ENCODE results near the gene ZNF236.

ZNF236 gene

DNA sequence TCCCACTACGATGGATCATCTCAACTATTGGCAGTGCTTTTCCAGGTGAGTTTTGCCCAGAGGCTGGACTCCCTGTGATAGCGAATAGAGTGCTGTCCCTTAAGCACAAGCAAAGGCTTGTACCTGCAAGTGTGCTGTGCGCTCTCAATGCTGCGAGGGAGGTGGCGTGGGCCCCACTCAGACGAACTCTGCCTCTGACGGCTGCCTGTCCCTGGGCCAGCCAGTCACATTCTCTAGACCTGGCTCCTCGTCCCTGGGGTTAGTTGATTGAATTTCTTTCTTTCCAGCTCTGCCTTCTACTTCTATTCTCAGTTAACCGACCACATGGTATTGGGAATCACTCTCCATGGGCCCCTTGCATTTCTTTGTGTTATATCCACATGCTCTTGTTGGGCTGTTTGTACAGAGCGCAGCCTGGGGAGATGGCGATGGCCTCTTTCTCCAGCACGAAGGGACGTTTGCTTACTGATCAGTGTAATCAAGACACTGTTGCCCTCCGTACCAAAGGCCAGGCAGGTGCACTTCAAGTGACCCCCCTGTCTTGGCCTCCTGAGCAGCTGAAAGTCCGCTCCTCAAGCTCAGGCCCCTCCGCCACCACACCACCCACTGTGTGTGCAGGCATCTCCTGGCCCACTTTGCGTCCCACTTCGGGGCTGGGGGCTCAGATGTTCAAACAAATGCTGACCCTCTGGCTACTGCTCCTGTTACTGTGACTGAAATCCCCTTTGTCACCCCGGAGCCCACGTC lies 151.3 kb downstream of the ZNF236 start:
- DNase-seq (ENCODE audit: low read depth), result no peak

DNA sequence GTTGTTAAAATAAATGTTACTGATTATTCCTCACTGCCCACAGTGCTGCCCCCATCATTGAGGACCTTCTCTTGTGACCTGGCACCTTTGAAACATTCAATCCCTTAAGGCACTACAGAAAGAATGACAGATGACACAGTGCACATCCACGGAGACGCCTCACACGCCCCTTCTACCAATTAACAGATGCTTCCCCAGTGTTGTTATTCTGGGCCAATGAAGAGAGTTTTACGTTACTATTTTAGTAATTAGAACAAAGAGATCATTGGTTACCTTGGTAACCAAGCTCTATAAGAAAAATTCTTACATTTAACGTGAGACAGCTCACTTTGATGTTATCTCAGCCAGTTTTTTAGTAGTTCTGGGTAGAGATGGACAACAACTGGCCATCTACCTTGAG lies 152.0 kb downstream of the ZNF236 start:
- no peak for DNase-seq (ENCODE audit: low read depth)

DNA sequence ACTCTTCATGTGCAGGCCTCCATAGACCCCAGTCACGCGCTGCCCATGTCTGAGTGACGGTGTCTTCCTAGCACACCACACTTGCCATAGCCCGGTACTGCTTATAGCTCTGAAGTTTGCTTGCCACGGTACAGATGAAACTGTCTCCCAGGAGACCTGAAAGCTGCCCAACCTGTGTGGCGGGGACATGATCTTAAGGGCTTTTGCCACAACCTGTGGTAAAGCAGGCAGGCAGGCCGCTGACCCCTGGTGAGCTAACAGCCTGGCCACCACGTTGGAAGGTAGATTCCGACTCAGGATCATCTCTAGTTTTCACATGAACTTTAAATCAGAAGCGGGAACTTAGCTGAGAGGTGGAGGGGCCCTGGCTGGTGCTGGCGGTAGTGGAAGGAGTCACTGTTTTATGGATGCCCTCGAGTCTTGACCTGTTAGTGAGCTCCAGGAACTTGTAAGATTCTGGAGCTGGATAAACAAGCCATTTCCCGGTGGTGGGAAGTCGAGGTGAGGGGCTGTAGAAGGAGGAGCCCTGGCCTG lies 153.3 kb downstream of the ZNF236 start:
- DNase-seq (ENCODE audit: low read depth), result no peak

DNA sequence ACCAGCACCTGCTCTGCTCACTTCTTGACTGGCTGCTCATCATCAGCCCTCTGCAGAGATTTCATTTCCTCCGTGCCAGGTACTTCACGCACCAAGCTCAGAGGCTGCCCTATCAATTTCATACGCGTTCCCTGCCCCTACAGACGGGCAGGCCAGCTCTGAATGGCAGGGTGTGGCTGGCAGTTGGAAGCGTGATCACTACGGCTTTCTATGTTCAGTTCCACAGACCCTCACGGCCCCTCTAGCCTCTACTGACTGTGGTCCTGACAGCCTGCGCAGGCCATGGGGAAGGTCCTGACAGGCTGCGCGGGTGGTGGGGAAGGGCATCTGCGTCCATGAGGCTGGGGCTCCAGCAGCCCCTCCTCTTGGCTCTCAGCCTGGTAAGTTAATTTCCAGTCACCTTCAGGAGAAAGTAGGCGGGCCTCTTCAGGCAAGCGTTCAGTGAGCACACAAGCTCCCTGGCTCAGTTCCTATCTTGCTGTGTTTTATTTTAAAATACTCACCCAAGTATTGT lies 154.8 kb downstream of the ZNF236 start:
- no peak for DNase-seq (ENCODE audit: low read depth)

DNA sequence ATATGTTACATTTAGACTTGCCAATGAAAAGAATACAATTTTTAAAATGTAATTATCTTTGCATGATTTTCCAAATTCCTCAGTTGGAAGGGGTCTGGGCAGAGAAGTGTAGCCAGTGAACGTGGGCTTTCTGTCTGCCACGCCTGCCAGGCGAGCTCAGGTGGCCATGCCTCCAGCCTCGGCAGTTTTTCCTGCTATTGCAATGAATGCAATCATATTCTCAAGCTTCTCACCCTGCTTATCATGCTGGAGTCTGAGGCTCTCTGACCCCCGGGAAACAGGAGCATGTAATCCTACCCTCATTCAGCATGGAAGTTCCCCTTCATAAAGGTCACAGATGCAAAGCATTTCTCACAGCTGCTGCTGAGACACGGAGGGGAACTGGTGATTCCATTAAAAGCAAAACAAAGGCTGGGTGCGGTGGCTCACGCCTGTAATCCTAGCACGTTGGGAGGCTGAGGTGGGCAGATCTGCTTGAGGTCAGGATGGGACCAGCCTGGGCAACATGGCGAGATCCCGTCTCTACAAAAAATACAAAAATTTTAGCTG lies 155.4 kb downstream of the ZNF236 start:
- no peak for DNase-seq (ENCODE audit: low read depth)

DNA sequence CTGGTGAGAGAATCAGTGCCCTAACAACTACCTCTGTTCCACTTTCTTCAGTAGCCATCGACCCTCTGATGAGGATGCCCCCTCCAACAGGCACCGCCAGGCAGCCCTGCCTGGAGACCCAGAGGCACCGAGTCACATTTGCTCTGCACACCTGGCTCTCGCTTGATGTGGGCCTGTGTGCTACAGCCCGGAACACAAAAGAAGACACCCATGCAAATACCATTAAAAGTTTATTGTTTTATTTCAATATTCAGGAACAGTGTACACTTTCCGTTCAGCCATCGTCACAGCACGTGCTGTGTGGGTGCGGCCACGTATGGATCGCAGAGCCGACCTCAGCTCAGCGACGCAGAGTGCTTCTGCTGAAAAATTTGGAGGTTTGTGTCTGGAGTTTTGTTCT lies 156.3 kb downstream of the ZNF236 start:
- DNase-seq (ENCODE audit: low read depth), result no peak

DNA sequence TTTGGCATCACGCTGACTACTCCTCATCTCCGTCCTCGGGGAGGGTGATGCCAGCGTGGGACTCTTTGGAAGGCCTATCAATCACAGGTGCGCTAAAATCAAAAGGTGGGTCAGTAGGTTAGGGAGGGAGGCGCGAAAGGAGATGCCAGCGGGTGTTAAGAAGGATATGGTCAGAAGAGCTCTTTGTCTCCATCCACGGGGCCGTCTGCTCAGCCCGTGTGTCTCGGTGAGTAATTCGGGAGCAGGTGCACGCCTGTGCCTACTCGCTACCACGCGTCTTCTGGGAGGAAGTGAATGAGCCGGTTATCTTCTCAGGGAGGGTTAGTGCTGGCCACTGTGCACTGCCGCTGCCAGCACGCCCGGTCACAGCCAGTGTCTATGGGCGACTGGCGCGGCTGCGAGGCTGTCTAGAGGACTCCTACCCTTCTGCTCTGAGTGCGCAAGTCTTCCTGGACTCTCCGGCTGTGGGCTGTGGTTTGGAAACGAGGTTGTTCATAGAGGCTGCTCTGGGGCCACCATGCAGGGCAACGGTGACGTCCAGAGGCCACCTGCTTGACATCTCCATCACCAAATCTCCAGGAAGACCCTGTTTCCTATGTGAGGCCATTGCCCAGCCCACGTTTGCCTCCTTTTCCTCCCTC lies 156.9 kb downstream of the ZNF236 start:
- DNase-seq (ENCODE audit: low read depth), result no peak

DNA sequence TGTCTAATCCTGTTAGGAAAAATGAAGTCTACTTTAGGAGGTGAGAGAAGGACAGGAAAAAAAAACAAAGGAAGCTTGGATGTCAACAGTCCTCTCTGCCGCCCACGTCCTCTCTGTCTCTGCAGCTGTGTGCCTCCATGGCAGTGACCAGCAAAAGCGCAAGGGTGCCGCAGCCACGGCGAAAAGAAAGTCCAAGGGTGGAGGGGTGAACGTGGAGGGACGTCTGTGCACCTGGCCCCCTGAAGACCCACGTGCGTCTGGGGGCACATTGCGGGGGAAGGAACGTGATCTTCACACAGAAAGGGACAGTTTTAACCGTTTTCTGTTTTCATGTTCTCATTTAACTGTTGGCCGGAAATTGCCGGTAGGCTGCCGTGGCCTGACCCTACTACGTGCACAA lies 157.5 kb downstream of the ZNF236 start:
- no peak for DNase-seq (ENCODE audit: low read depth)

DNA sequence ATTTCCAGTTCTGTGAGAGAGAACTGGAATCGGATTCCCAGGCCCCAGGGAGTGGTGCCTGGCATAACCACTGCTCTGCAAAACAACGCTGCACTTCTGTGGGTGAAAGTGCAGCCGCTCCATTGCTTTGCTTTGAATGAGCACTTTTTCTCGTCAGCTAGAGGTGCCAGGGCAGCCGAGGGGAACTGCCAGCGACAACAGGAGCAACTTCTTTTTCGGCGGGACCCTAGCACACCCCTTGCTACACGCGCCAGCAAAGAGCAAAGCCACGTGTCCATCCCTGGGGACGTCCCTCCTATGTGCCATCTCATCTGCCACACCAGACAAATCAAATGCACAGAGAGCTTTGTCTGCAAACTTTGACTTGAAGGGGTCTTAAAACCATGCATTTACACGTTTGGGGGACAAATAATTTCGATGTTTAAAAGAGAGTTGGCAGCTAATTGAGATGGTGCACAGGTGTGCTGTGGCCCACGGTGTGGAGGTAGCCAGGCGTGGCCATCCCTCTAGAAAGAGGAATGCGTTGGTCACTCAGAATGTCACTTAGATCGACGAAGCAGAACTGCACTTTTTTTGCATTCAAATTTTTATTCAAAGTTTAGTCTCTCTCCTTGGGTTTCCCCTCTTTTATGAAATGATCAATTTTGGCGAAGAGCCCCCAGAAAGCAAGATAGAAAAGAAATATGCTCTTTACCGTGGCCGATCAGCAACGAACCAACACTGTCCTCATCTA lies 158.5 kb downstream of the ZNF236 start:
- DNase-seq (ENCODE audit: low read depth), result no peak

DNA sequence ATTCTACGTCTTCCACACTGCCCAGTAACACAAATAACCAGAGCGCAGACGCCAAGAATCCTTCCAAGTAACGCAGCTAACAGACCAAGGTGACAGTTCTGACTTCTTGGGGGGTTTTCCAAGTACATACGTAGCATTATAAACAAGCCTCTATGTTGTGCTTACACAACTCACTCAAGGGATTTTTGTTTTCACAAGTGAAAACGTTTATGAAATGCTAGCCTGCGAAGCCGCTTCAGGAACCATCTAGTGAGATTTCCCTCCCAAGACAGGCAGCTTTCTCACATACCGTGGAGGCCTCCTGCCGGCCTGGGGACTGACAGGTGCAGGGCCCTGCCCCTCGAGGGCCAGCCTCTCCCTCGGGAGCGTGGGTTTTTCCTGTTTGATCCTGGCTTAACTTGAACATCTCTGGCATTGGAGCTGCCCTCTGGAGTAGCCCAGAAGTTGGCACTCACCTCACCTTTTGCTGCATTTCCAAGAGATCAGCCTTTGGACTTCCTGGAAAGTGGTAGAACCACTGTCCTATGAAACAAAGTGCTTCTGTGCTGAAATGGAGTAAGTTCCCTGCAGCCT lies 159.1 kb downstream of the ZNF236 start:
- DNase-seq (ENCODE audit: low read depth), result no peak

DNA sequence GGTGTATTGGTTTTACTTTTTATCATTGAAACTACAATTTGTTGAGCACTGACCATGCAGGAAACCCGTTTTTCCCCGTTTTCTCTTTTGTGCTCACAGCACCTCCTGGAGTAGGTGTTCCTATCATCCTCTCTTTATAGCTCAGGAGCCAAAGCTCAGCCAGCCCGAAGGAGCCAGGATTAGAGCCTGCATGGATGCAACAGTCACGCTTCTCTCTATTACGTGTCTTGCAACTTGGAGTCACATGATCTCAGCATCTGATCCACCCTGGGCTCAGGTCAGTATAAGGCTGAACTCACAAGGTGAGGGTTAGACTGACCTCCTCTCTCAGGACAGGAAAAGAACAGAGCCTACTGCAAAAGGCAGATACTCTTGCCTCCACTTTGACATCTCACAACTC lies 159.7 kb downstream of the ZNF236 start:
- DNase-seq (ENCODE audit: low read depth), result no peak

DNA sequence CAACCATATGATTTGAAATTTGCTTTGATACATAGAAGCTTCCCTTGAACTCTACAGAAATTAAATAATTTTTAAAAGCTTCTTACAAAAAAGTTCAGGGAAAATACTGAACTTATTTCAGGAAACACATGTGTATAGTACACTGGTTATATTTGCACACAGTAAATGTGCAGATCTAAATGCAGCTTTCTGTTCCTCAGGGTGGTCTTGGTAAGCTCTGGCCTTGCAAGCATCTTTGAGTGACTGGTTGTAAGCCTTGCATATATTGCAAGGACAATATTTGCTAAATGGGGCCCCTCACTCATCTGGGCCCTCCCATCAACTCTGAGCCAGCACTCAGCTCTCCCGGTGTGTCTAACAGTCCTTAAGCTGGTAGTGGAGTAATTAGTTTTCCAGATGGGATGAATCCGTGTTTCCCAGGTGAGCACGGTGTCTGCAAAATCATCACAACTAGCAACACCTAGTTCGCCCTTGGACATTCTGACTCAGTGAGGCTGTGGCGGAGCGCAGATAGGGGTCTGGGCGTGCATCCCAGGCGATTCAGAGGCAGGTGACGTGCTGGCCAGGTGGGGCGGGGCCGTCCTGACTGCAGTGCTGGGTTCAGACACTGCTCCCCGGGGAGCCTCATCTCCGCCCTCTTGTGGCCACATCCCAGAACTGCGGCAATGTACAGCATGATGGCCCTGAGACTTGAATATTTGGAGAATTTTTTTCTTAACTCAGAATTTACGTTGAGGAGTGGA lies 160.7 kb downstream of the ZNF236 start:
- peak; percentile 71 for DNase-seq (ENCODE audit: low read depth)

DNA sequence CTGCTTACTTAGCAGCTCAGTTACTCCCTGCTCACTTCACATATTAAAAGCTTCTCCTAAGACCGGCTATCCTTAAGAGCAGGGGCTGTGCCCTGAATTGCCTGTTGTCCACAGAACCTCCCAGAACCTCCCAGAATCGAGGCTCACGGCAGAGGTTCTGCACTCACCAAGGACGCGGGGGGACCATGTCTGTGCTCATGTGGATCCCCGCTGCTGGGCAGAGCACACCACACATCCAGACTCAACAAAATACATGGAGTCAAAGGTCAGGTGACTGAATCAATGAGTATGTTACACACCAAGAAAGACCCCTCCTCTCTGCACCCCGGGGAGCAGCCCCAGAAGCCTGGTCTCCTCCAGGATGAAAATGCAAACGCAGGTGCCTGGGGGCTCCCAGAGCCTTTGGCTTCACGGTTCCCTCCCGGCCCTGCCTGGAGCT lies 161.3 kb downstream of the ZNF236 start:
- no peak for DNase-seq (ENCODE audit: low read depth)

DNA sequence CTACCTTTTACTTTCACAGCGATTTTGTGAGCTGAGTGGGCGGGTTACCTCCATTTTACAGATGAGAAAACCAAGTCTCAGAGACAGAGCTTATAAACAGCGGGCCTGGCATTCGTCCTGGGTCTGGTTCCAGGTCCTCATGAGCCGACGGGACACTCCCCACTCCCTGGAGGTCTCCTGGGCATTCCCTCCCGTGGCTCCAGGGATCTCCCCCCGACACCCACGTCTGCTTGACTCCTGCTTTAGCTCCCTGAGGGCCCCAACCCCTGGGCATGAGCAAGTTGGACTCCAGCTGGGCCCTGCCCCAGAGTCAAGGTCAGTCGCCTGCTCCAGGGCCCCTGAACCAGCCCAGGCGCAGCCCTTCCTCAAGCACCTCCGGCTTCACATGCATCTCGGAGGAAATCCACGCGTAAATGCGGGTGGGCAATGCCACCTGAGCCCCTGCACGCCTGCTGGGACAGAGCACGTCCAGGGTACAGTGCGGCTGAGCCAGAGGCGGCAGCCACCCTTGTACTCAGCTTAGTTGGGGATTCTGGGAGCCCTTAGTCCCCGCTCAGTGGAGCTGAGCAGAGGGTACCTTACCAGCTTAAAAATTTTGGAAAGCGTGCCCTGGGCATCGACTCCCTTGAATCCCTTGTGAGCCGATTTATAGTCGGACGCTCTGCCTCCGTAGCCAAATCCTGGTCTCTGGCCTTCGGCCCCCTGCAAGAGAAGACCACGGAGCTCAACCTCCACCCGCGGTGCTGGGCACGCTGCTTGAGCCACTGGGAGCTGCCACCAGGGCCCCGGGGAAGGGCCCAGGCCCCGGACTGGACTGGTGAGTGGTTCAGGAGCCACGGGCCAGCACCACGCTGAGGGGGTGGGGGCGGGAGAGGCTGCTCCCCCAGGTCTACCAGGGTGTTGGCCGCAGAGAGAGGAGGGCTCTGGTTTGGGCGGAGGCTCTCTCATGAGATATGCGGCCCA lies 162.1 kb downstream of the ZNF236 start:
- no peak for DNase-seq (ENCODE audit: low read depth)

DNA sequence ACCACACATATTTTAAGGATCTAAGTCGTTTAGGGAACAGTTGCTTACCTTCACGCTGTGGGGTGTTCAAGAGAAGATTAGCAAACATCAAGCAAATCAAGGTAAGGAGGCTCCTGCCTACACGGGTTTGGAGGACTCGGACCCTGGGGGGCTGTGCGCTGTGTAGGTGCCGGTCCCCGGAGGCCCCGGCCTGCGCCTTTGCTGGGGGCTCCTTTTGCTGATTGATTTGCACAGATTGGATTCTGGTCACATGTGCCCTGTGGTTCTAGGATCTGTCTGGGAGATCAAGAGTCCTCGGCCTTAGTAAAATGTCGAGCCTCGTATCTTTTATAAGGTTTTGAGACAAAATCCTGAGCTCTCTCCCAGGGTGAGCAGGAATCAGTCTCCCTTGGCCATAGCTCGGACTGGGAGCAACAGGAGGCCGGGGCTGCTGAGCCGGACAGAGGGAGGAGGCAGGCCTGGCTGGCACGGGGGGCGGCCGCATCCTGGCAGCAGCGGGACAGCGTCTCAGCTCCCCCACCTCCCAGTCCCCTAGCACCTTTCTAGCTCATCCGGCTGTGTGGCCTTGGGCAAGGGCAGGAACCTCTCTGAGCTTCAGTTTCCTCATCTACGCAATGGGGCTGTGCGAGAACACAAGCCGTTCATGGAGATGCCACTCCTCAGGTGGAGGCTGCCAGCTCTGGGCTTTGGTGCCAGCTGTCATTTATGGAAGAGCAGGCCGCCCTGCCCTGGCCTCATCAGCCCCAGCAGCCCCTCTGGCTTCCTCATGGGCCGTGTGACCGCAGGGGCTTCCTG lies 163.0 kb downstream of the ZNF236 start:
- DNase-seq (ENCODE audit: low read depth), result no peak

DNA sequence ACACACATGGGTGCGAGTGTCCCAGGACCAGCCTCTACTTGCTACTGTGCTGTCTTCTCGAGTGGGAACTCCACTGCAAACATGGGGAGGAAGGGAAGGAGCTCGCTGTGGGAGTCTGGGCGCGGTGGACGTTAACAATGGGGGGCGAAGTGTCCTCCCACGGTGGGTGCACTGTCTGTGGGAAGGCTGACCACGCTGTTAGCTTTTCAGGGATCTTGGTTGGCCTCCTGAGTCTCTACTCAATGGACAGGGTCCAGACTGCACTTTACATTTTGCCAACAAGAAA lies 163.5 kb downstream of the ZNF236 start:
- DNase-seq (ENCODE audit: low read depth), result no peak

DNA sequence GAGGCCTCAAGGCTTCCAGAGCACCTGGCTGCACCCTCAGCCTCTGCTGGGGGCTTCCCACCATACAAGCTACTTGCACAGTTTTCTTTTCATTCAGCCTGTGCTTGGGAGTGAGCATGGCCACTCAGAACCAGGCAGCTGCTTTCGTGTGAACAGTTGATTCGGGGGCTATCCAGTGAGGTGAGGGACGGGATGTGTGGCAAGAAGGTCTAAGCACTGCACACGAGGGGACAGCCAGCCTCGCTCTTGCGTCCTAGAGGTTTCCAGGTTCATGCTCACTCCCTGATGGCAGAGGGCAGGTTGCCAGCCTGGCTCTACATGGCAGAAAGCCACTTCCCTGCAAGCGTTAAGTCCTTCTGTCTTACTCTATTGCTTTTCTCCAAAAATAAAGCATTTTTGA lies 164.0 kb downstream of the ZNF236 start:
- DNase-seq (ENCODE audit: low read depth), result no peak

DNA sequence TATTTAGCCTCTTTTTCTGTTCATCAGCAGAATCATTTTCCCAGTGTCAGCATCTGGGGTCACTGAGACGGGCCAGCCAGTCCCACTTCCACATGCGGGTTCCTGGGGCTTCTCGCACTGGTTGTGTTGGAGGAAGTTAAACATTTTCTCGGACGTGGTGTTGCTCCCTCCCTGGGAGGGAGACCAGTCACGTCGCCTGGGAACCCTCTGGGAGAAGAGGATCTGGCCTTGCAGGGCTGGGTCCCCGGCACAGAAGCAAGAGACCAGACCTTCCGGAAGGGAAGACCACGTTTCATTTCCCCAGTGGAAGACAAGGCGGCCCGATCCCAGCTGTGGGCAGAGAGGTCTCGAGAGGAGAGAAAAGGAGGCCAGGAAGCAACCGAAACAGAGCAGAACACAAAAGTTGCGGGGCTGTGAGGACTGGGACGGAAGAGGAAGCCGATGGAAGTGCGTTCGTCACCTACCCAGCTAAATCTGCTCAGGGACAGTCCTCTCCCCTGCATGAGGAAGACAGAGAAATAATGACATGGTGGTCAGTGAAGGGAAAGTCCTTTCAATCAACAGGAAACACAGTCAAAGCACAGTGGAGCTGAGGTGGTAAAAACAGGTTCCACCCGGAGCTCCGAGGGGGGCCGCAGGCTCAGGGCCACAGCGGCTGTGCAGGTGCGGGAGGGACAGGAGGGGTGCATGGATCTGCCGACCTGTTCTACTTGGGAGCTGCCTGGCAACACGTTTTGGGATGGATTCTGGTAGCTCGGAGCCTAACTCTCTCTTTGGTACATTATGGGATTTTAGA lies 165.9 kb downstream of the ZNF236 start:
- no peak for DNase-seq (ENCODE audit: low read depth)
